Skeletal muscle satellite cell (primary cell): Measurements from ENCODE around the gene TUNAR.

Experiments used
- H3K27me3 ChIP-seq: 2 replicates; pipeline ENCODE4 v1.7.0; 2013; ENCODE audit warnings: low read length; ENCODE audit not compliant: control insufficient read depth, insufficient read depth
- H3K36me3 ChIP-seq: 2 replicates; pipeline ENCODE4 v1.7.0; 2013; ENCODE audit warnings: mild to moderate bottlenecking, control low read depth, low read length; ENCODE audit not compliant: insufficient read depth
- H3K4me1 ChIP-seq: 2 replicates; pipeline ENCODE4 v1.7.0; 2013; ENCODE audit warnings: low read length; ENCODE audit not compliant: control insufficient read depth, insufficient read depth
- H3K4me2 ChIP-seq: 2 replicates; pipeline ENCODE4 v1.7.0; 2013; ENCODE audit warnings: mild to moderate bottlenecking, low read length
- H3K4me3 ChIP-seq: 2 replicates; pipeline ENCODE4 v1.7.0; 2013; ENCODE audit warnings: low read length
- H3K9ac ChIP-seq: 2 replicates; pipeline ENCODE4 v1.7.0; 2013; ENCODE audit warnings: mild to moderate bottlenecking, low read depth, low read length, moderate library complexity
- H3K9me3 ChIP-seq: replicated peaks from 2 replicates; pipeline ENCODE4 v1.7.0; 2013; ENCODE audit warnings: mild to moderate bottlenecking, control low read depth, low read length

The TUNAR gene

DNA sequence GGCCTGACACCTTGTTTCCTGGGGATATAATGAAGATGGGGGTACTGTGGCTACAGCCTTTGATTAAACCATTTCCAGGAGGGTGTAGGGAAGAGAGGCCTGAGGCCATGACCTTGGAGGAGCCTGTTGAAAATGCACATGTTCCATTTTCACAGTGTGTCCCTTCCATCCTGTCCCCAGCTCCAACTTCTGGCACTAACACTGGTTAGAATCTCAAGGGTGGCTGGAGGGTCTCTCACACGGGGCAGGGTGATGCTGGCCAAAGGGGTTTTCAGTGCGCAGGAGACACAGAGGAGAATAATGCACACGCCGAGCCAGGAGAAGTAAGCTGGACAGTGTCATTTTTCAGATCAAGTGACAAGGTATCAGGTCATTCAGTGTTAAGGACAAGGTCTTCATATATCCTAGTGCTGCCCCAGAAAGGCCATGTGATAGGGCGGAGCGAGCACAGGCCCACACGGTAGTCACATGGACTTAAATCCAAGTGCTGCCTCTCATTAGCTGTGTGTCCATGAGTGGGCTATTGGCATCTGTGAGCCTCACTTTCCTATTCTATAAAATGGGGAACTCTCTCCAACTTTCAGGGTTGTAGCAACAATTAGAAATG lies 36.4 kb upstream of the TUNAR start:
- no peaks in the 10 kb centered on the region for H3K27me3 ChIP-seq
- H3K4me2 ChIP-seq: no peak overlapping the region
- H3K9ac ChIP-seq: no peak overlapping the region
- H3K4me1 ChIP-seq: no peaks in the 10 kb centered on the region
- H3K4me3 ChIP-seq: no peak overlapping the region
- H3K36me3 ChIP-seq: no peaks in the 10 kb centered on the region
- peaks cover 5% of the 10 kb centered on the region for H3K9me3 ChIP-seq

DNA sequence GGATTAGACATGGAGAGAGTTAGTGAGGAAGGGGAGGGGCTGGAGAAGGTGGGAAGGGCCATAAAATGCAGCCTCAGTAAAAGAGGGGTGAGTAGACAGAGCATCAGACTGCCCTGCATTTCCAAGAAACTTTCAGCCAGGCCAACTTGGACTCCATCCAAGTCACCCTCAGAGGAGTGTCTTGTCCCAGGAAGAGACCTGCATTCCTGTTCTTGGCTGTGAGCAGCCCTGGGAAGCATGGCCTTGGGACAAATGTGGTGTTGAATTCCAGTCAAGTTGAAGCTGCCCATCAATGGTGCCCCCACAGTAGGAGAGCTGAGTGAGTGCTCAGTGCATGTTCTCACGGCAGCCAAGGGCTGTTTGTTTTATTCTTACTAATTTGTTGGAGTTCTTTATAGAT lies 35.0 kb upstream of the TUNAR start:
- Histone ChIP-seq H3K4me1 (no peaks in the 10 kb centered on the region), H3K4me2 (no peak overlapping the region), H3K4me3 (no peak overlapping the region), H3K36me3 (no peaks in the 10 kb centered on the region), H3K27me3 (no peaks in the 10 kb centered on the region), H3K9me3 (peaks cover 5% of the 10 kb centered on the region), H3K9ac (no peak overlapping the region)

GRCh38 chr14:95849761-95850160 lies 26.9 kb upstream of the TUNAR start:
- H3K4me1 ChIP-seq: no peaks in the 10 kb centered on the region
- H3K9me3 ChIP-seq: peaks cover 5% of the 10 kb centered on the region
- no peak overlapping the region for H3K4me2 ChIP-seq
- H3K27me3 ChIP-seq: no peaks in the 10 kb centered on the region
- no peak overlapping the region for H3K4me3 ChIP-seq
- no peaks in the 10 kb centered on the region for H3K36me3 ChIP-seq
- H3K9ac ChIP-seq: no peak overlapping the region

- Histone ChIP-seq H3K9ac (no peak overlapping the region), H3K9me3 (peaks cover 5% of the 10 kb centered on the region), H3K4me1 (no peaks in the 10 kb centered on the region), H3K4me3 (no peak overlapping the region), H3K27me3 (no peaks in the 10 kb centered on the region), H3K36me3 (no peaks in the 10 kb centered on the region), H3K4me2 (no peak overlapping the region)
These were observed 26.2 kb upstream of the TUNAR start for GRCh38 chr14:95850429-95850828.

GRCh38 chr14:95855606-95856005 lies 21.0 kb upstream of the TUNAR start:
- no peak overlapping the region for H3K4me3 ChIP-seq
- no peaks in the 10 kb centered on the region for H3K36me3 ChIP-seq
- no peaks in the 10 kb centered on the region for H3K27me3 ChIP-seq
- H3K4me2 ChIP-seq: no peak overlapping the region
- H3K4me1 ChIP-seq: no peaks in the 10 kb centered on the region
- no peak overlapping the region for H3K9ac ChIP-seq
- H3K9me3 ChIP-seq: peaks cover 10% of the 10 kb centered on the region

DNA sequence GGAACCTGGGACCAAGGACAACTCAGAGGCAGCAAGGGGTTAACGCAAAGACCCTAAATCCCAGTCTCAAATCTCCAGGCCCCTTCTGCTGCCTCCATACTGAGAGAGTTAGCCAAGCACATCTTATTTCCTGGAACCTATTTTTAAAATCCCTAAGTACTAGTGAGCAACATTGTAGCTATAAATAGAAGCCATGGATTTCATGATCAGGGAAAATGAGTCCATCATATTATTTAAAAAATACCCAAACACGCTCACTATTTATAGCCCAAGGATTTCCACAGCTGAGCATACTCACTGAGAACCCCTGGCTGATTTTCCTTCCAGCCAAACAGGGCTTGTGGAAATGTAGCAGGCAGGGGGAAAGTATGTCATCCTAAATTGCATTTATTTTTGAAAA lies 19.4 kb upstream of the TUNAR start:
- H3K27me3 ChIP-seq: no peaks in the 10 kb centered on the region
- peaks cover 10% of the 10 kb centered on the region for H3K9me3 ChIP-seq
- no peak overlapping the region for H3K4me3 ChIP-seq
- no peak overlapping the region for H3K4me2 ChIP-seq
- no peaks in the 10 kb centered on the region for H3K36me3 ChIP-seq
- no peak overlapping the region for H3K9ac ChIP-seq
- H3K4me1 ChIP-seq: no peaks in the 10 kb centered on the region

GRCh38 chr14:95858893-95859292 lies 17.7 kb upstream of the TUNAR start:
- H3K36me3 ChIP-seq: no peaks in the 10 kb centered on the region
- H3K27me3 ChIP-seq: no peaks in the 10 kb centered on the region
- no peak overlapping the region for H3K4me3 ChIP-seq

GRCh38 chr14:95862243-95862642 lies 14.4 kb upstream of the TUNAR start:
- no peaks in the 10 kb centered on the region for H3K4me1 ChIP-seq
- peaks cover 4% of the 10 kb centered on the region for H3K9me3 ChIP-seq
- H3K4me3 ChIP-seq: no peak overlapping the region
- H3K27me3 ChIP-seq: no peaks in the 10 kb centered on the region
- H3K36me3 ChIP-seq: no peaks in the 10 kb centered on the region
- no peak overlapping the region for H3K9ac ChIP-seq
- H3K4me2 ChIP-seq: no peak overlapping the region

More at GRCh38 chr14:95858893-95859292, 17.7 kb upstream of the TUNAR start:
- Histone ChIP-seq H3K9me3 (peaks cover 4% of the 10 kb centered on the region), H3K9ac (no peak overlapping the region), H3K4me1 (no peaks in the 10 kb centered on the region), H3K4me2 (no peak overlapping the region)

DNA sequence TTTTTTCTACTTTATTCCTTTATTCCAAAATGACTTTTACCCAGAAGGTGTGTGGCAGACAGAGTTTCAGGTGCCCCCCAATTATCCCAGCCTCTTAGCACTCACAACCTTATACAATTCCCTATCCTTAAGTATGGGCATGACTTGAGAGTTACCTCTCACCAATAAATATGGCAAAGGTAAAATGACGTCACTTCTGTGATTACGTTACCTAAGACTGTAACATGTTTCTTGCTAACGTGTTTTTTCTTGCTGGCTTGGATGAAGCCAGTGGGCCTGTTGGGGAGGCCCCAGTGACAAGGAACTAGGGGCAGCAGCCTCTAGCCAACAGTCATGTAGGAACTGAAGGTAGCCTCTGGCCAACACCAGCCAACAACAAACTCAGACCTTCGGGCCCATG lies 13.3 kb upstream of the TUNAR start:
- no peak overlapping the region for H3K4me3 ChIP-seq
- no peak overlapping the region for H3K4me2 ChIP-seq
- no peaks in the 10 kb centered on the region for H3K9me3 ChIP-seq
- no peaks in the 10 kb centered on the region for H3K27me3 ChIP-seq
- no peaks in the 10 kb centered on the region for H3K4me1 ChIP-seq
- no peak overlapping the region for H3K9ac ChIP-seq
- no peaks in the 10 kb centered on the region for H3K36me3 ChIP-seq

DNA sequence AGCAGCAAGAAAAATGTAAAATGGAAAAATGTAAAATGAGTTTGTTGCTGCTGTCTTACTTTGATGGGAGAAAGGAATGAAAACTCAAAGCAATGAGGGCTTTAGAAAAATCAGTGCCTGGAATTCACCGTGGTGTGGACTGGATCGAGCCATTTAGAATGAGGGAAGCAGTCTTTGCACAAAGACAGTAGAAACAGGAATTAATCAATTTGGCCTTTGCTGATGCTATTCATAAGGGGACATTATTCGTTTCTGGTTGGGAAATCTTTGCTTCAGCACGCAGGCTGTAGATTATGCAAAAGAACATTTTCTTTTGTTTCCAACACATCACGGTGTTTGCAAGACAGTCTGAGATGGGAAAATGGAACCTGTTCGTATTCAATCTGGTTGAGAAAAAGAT lies 6.9 kb upstream of the TUNAR start:
- Histone ChIP-seq H3K36me3 (no peaks in the 10 kb centered on the region), H3K9ac (no peak overlapping the region), H3K9me3 (no peaks in the 10 kb centered on the region), H3K4me2 (no peak overlapping the region), H3K4me3 (no peak overlapping the region), H3K27me3 (peaks cover 2% of the 10 kb centered on the region), H3K4me1 (no peaks in the 10 kb centered on the region)

DNA sequence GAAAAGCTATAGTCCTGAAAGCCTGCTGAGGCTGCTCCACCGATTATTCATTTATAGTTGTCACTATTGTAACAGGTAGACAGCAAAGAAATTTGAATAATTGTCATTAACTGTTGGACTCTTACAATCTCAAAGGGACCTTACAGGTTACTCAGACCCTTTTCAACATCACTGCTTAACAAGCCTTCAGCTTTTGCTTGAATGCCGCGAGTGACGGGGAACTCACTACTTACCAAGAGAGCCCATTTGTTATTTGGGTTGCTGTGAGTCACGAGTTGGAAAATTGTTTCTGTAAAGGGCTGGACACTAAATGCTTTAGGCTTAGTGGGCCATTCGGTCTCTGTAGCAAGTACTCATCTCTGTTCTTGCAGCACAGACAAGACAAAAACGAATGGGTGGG lies 5.9 kb upstream of the TUNAR start:
- Histone ChIP-seq H3K27me3 (peaks cover 10% of the 10 kb centered on the region), H3K4me2 (no peak overlapping the region), H3K36me3 (no peaks in the 10 kb centered on the region), H3K4me1 (no peaks in the 10 kb centered on the region), H3K4me3 (no peak overlapping the region), H3K9me3 (no peaks in the 10 kb centered on the region), H3K9ac (no peak overlapping the region)

DNA sequence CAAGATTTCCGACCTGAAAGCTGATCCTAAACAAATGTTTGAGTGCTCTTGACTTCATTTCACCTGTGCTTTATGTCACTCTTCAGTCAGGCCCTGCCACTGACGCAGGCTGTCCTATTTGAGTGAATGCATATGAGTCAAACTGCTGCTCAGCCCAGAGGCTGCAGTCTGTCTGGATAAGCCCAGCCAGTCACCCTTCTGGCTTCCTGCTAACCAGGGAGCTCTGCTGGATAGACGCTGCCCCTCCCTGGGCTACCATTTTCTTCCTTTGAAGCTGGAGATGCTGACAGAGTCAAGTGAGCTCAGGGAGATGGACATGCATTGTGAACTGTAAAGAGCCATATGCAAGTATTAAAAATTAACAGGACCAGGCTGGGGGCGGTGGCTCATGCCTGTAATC lies 5.1 kb upstream of the TUNAR start:
- Histone ChIP-seq H3K9ac (no peak overlapping the region), H3K4me1 (no peaks in the 10 kb centered on the region), H3K4me3 (no peak overlapping the region), H3K9me3 (no peaks in the 10 kb centered on the region), H3K27me3 (peaks cover 10% of the 10 kb centered on the region), H3K36me3 (no peaks in the 10 kb centered on the region), H3K4me2 (no peak overlapping the region)
